Placental pericyte (primary cell): ENCODE data around the gene ELAC2. TPM values are rescaled to one million over a fixed set of nuclear protein-coding genes. Genes with fewer than 3 reads are reported as not detected.

Experiments
- total RNA-seq: library from RNA; depleted of rRNA; stranded (reverse); fragments of >200 nt; gene quantifications from 2 replicates; pipeline ENCODE4 v1.2.3, GENCODE V29; 2012

The ELAC2 gene
- 47.9 and 109 TPM in 2 replicates for total RNA-seq

GRCh38 chr17:13017655-13018459, at the start of gene ELAC2:
ELAC2 (minus strand) TSS chr17:13018027; CDS start chr17:13017947, 80 bp downstream.

Other genes with a start within 250 kb of the ELAC2 start
- gene ARHGAP44, start 228.5 kb downstream of the ELAC2 start, total RNA-seq, result 0.44 and 1.3 TPM in 2 replicates